ENCODE results near the gene NRARP. TPM values are rescaled to one million over a fixed set of nuclear protein-coding genes. Genes with fewer than 3 reads are reported as not detected.

Gene NRARP
- total and polyA plus RNA-seq, 2 experiments from 2014 or later, result 4.0 to 55.1 TPM

DNA sequence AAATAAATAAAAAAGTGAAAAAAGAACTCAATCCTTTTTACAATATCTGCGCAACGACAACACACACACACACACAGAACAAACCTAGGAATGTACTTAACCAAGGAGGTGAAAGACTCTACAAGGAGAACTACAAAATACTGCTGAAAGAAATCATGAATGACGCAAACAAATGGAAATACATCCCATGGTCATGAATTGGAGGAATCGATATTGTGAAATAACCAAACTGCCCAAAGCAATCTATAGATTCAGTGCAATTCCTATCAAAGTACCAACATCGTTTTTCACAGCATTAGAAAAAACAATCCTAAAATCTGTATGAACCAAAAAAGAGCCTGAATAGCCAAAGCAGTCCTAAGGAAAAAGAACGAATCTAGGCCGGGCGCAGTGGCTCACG is 29.9 kb upstream of the NRARP start (continued):
- TF ChIP-seq, protein P1, sequence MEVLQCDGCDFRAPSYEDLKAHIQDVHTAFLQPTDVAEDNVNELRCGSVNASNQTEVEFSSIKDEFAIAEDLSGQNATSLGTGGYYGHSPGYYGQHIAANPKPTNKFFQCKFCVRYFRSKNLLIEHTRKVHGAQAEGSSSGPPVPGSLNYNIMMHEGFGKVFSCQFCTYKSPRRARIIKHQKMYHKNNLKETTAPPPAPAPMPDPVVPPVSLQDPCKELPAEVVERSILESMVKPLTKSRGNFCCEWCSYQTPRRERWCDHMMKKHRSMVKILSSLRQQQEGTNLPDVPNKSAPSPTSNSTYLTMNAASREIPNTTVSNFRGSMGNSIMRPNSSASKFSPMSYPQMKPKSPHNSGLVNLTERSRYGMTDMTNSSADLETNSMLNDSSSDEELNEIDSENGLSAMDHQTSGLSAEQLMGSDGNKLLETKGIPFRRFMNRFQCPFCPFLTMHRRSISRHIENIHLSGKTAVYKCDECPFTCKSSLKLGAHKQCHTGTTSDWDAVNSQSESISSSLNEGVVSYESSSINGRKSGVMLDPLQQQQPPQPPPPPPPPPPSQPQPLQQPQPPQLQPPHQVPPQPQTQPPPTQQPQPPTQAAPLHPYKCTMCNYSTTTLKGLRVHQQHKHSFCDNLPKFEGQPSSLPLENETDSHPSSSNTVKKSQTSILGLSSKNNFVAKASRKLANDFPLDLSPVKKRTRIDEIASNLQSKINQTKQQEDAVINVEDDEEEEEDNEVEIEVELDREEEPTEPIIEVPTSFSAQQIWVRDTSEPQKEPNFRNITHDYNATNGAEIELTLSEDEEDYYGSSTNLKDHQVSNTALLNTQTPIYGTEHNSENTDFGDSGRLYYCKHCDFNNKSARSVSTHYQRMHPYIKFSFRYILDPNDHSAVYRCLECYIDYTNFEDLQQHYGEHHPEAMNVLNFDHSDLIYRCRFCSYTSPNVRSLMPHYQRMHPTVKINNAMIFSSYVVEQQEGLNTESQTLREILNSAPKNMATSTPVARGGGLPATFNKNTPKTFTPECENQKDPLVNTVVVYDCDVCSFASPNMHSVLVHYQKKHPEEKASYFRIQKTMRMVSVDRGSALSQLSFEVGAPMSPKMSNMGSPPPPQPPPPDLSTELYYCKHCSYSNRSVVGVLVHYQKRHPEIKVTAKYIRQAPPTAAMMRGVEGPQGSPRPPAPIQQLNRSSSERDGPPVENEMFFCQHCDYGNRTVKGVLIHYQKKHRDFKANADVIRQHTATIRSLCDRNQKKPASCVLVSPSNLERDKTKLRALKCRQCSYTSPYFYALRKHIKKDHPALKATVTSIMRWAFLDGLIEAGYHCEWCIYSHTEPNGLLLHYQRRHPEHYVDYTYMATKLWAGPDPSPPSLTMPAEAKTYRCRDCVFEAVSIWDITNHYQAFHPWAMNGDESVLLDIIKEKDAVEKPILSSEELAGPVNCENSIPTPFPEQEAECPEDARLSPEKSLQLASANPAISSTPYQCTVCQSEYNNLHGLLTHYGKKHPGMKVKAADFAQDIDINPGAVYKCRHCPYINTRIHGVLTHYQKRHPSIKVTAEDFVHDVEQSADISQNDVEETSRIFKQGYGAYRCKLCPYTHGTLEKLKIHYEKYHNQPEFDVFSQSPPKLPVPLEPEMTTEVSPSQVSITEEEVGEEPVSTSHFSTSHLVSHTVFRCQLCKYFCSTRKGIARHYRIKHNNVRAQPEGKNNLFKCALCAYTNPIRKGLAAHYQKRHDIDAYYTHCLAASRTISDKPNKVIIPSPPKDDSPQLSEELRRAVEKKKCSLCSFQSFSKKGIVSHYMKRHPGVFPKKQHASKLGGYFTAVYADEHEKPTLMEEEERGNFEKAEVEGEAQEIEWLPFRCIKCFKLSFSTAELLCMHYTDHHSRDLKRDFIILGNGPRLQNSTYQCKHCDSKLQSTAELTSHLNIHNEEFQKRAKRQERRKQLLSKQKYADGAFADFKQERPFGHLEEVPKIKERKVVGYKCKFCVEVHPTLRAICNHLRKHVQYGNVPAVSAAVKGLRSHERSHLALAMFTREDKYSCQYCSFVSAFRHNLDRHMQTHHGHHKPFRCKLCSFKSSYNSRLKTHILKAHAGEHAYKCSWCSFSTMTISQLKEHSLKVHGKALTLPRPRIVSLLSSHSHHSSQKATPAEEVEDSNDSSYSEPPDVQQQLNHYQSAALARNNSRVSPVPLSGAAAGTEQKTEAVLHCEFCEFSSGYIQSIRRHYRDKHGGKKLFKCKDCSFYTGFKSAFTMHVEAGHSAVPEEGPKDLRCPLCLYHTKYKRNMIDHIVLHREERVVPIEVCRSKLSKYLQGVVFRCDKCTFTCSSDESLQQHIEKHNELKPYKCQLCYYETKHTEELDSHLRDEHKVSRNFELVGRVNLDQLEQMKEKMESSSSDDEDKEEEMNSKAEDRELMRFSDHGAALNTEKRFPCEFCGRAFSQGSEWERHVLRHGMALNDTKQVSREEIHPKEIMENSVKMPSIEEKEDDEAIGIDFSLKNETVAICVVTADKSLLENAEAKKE (CRISPR knock-in tag; IDR thresholded peaks at IDR 0.05), result no peak
- no peak for TF ChIP-seq EZH2 (IDR thresholded peaks at IDR 0.05; ENCODE audit: low read depth, unreplicated experiment)
- no peak for TF ChIP-seq JUNB (IDR thresholded peaks at IDR 0.05; ENCODE audit: unreplicated experiment)
- TF ChIP-seq ZNF114 (CRISPR knock-in tag; IDR thresholded peaks at IDR 0.05), result no peak

DNA sequence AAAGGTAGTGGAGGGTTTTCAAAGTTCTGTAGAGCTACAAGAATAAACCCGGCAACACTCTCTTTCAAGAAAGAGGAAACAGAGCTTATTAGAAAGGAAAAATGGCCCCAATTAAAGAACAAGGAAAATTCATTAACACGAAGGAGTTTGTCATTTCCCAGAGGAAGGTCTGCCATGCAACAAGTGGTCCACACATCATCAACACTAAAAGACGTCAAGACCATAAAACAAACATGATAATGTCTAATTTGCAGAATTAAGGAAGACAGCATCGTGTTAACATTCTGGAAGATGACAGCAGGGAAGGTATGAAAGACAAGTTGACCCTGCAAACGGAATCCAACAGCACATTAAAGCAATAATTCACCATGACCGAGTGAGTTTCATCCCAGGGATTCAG is 28.6 kb upstream of the NRARP start:
- no peak overlapping the region for H2AFZ ChIP-seq
- no peaks in the 10 kb centered on the region for H3K27me3 ChIP-seq (ENCODE audit: insufficient read depth)
- DNase-seq (ENCODE audit: low spot score) (no peak), ATAC-seq (no peak)
- no peaks in the 10 kb centered on the region for H3K9me2 ChIP-seq (ENCODE audit: insufficient read depth)
- H4K20me1 ChIP-seq (replicated peaks; ENCODE audit: insufficient read depth), result no peaks in the 10 kb centered on the region
- no peak overlapping the region for H3K4me2 ChIP-seq
- Mint-ChIP-seq H3K9me3 (peaks cover 62% of the 10 kb centered on the region), H3K4me1 (no peaks in the 10 kb centered on the region; the same call in 2 of the 3 replicates), H3K27ac (no peak overlapping the region), H3K27me3 (ENCODE audit: insufficient read depth, low read depth, poor library complexity) (peaks cover 22% of the 10 kb centered on the region), H3K36me3 (ENCODE audit: low read depth) (peaks cover 27% of the 10 kb centered on the region), H3K4me3 (no peak overlapping the region; the same call in 2 of the 3 replicates)
- H3F3A ChIP-seq (replicated peaks; ENCODE audit: low read depth), result no peaks in the 10 kb centered on the region
- H3K27ac ChIP-seq (ENCODE audit: low read depth), result no peak overlapping the region
- H3K36me3 ChIP-seq (ENCODE audit: insufficient read depth), result no peaks in the 10 kb centered on the region
- no peaks in the 10 kb centered on the region for H3K4me1 ChIP-seq (ENCODE audit: insufficient read depth)
- H3K4me3 ChIP-seq, result no peak overlapping the region
- H3K79me2 ChIP-seq (replicated peaks; ENCODE audit: insufficient read depth), result no peaks in the 10 kb centered on the region
- TF ChIP-seq, protein P2, sequence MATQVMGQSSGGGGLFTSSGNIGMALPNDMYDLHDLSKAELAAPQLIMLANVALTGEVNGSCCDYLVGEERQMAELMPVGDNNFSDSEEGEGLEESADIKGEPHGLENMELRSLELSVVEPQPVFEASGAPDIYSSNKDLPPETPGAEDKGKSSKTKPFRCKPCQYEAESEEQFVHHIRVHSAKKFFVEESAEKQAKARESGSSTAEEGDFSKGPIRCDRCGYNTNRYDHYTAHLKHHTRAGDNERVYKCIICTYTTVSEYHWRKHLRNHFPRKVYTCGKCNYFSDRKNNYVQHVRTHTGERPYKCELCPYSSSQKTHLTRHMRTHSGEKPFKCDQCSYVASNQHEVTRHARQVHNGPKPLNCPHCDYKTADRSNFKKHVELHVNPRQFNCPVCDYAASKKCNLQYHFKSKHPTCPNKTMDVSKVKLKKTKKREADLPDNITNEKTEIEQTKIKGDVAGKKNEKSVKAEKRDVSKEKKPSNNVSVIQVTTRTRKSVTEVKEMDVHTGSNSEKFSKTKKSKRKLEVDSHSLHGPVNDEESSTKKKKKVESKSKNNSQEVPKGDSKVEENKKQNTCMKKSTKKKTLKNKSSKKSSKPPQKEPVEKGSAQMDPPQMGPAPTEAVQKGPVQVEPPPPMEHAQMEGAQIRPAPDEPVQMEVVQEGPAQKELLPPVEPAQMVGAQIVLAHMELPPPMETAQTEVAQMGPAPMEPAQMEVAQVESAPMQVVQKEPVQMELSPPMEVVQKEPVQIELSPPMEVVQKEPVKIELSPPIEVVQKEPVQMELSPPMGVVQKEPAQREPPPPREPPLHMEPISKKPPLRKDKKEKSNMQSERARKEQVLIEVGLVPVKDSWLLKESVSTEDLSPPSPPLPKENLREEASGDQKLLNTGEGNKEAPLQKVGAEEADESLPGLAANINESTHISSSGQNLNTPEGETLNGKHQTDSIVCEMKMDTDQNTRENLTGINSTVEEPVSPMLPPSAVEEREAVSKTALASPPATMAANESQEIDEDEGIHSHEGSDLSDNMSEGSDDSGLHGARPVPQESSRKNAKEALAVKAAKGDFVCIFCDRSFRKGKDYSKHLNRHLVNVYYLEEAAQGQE (IDR thresholded peaks at IDR 0.05; ENCODE audit: unreplicated experiment), result no peak
- TF ChIP-seq, protein P3, sequence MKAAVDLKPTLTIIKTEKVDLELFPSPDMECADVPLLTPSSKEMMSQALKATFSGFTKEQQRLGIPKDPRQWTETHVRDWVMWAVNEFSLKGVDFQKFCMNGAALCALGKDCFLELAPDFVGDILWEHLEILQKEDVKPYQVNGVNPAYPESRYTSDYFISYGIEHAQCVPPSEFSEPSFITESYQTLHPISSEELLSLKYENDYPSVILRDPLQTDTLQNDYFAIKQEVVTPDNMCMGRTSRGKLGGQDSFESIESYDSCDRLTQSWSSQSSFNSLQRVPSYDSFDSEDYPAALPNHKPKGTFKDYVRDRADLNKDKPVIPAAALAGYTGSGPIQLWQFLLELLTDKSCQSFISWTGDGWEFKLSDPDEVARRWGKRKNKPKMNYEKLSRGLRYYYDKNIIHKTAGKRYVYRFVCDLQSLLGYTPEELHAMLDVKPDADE (IDR thresholded peaks at IDR 0.05), result no peak
- TF ChIP-seq NANOG (IDR thresholded peaks at IDR 0.05; ENCODE audit: borderline replicate concordance) (no peak), JUNB (IDR thresholded peaks at IDR 0.05; ENCODE audit: unreplicated experiment) (no peak), STAT1 (IDR thresholded peaks at IDR 0.05; ENCODE audit: unreplicated experiment) (no peak), POLR2AphosphoS5 (IDR thresholded peaks at IDR 0.05; ENCODE audit: low read depth) (no peak), ZNF331 (CRISPR knock-in tag; IDR thresholded peaks at IDR 0.05; ENCODE audit: low read depth) (no peak), EZH2phosphoT487 (IDR thresholded peaks at IDR 0.05; ENCODE audit: unreplicated experiment) (no peak)
- TF ChIP-seq, protein P4, sequence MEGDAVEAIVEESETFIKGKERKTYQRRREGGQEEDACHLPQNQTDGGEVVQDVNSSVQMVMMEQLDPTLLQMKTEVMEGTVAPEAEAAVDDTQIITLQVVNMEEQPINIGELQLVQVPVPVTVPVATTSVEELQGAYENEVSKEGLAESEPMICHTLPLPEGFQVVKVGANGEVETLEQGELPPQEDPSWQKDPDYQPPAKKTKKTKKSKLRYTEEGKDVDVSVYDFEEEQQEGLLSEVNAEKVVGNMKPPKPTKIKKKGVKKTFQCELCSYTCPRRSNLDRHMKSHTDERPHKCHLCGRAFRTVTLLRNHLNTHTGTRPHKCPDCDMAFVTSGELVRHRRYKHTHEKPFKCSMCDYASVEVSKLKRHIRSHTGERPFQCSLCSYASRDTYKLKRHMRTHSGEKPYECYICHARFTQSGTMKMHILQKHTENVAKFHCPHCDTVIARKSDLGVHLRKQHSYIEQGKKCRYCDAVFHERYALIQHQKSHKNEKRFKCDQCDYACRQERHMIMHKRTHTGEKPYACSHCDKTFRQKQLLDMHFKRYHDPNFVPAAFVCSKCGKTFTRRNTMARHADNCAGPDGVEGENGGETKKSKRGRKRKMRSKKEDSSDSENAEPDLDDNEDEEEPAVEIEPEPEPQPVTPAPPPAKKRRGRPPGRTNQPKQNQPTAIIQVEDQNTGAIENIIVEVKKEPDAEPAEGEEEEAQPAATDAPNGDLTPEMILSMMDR (conservative IDR thresholded peaks at IDR 0.05; ENCODE audit: low read depth in 2 of 2), result no peak
